IPS-18c (cell line): ENCODE results near the gene SLC6A5.
"Not testable (repeated sequence)": the region's sequence is repeated elsewhere in the genome, so short reads cannot be mapped to it uniquely, and the experiment has no call there.

Experiments
- H3K4me3 ChIP-seq: 2 replicates; pipeline ENCODE4 v1.7.0; 2013; ENCODE audit warnings: low read depth, mild to moderate bottlenecking, low read length, moderate library complexity; ENCODE audit not compliant: insufficient read depth
- H3K9me3 ChIP-seq: one replicate; pipeline ENCODE4 v1.6.1; 2013; ENCODE audit warnings: mild to moderate bottlenecking, low read length, moderate library complexity; ENCODE audit not compliant: control insufficient read depth, insufficient read depth

The SLC6A5 gene

GRCh38 chr11:20599221-20600019 lies at the start of gene SLC6A5:
Gene SLC6A5, plus strand, starts transcription at chr11:20599608. Its CDS starts 65 bp downstream, at chr11:20599673.
- Histone ChIP-seq H3K9me3 (peaks cover 2% of the 10 kb centered on the region), H3K4me3 (peak within 1 kb of the TSS; percentile 17; the same call in 1 of the 2 replicates)

DNA sequence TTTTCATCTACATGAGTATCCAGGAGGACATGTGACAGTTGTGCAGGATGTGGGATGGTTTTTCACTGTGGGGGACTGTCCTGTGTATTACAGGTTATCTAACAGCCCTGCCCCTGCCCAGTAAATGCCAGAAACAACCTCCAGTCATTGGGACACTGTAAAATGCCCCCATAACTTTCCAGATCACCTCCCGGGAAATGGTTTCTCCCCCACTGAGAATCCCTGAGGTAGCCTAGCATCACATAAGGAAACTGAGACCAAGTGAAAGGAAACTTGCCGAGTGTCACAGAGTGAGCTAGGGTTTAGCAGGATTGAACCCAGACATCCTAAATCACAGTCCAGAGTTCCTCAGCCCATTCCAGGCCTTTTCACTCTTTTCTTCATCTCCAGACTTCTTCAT lies 48.3 kb upstream of the SLC6A5 start:
- no peaks in the 10 kb centered on the region for H3K9me3 ChIP-seq

GRCh38 chr11:20555783-20556182 lies 43.6 kb upstream of the SLC6A5 start:
- Histone ChIP-seq H3K9me3 (no peaks in the 10 kb centered on the region), H3K4me3 (no peak overlapping the region)

More for the DNA sequence above, 48.3 kb upstream of the SLC6A5 start:
- no peak overlapping the region for H3K4me3 ChIP-seq

DNA sequence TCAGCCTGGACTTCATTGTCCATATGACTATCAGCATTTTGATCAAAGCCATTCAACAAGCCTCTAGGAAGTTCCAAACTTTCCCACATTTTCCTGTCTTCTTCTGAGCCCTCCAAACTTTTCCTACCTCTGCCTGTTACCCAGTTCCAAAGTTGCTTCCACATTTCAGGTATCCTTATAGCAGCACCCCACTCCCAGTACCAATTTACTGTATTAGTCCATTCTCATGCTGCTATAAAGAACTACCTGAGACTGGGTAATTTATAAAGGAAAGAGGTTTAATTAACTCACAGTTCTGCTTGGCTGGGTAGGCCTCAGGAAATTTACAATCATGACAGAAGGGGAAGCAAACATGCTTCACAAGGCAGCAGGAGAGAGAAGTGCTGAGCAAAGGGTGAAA lies 43.0 kb upstream of the SLC6A5 start:
- H3K9me3 ChIP-seq, H3K4me3 ChIP-seq: not testable (repeated sequence)

DNA sequence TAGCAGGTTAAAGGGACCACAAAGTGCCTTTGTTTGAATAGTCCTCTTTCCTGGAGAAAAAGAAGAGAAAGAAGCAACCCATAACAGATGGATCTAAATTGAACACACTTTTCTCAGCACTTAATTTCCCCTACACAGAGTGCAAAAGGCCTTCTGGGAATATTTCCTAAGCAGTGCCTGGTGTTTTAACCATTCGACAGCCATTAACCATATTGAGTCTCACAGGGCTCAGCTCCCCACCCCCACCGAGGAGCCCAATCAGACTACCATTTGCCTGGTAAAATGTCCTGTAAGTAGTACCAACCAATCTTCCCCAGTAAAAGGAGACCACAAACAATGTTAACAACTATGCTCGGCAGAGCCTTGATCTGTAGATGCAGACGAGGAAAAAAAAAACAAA lies 40.7 kb upstream of the SLC6A5 start:
- Histone ChIP-seq H3K4me3 (no peak overlapping the region), H3K9me3 (no peaks in the 10 kb centered on the region)

GRCh38 chr11:20559523-20560300 lies 39.7 kb upstream of the SLC6A5 start:
- H3K4me3 ChIP-seq, result no peak overlapping the region
- no peaks in the 10 kb centered on the region for H3K9me3 ChIP-seq

GRCh38 chr11:20561915-20562314 lies 37.5 kb upstream of the SLC6A5 start:
- no peaks in the 10 kb centered on the region for H3K9me3 ChIP-seq
- no peak overlapping the region for H3K4me3 ChIP-seq

DNA sequence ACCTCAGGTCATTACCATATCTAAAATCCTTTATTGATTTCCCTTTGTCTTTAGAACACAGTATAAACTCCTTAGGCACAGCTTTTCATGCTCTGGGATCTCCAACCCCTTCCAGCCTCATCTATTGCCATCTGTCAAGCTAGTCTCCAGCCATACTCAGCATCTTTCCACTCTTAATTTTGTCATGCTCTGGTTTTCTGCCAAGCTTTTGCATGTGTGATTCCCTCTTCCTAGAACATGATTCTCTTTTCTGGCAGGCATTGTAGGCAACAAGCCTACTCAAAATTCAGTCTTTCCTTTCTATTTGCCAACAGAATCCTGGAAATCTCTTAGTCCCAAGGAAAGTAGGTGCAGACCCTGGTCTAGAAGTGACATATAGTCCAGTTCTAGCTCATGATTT lies 35.5 kb upstream of the SLC6A5 start:
- no peaks in the 10 kb centered on the region for H3K9me3 ChIP-seq

GRCh38 chr11:20564846-20565635 lies 34.4 kb upstream of the SLC6A5 start:
- Histone ChIP-seq H3K9me3 (no peaks in the 10 kb centered on the region), H3K4me3 (no peak overlapping the region)

More for the DNA sequence above, 35.5 kb upstream of the SLC6A5 start:
- no peak overlapping the region for H3K4me3 ChIP-seq

DNA sequence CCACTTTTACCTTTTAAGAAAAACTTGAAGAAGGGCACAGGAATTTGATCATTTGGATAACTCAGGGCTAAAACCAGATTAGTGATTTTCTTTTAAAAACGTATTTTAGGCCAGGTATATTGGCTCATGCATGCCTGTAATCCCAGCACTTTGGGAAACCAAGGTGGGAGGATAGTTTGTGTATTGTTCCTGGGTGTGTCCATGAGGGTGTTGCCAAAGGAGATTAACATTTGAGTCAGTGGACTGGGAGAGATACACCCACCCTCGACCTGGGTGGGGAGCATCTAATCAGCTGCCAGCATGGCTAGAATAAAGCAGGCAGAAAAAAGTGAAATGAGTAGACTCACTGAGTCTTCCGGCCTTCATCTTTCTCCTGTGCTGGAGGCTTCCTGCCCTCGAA lies 33.3 kb upstream of the SLC6A5 start:
- H3K4me3 ChIP-seq, H3K9me3 ChIP-seq: not testable (repeated sequence)

DNA sequence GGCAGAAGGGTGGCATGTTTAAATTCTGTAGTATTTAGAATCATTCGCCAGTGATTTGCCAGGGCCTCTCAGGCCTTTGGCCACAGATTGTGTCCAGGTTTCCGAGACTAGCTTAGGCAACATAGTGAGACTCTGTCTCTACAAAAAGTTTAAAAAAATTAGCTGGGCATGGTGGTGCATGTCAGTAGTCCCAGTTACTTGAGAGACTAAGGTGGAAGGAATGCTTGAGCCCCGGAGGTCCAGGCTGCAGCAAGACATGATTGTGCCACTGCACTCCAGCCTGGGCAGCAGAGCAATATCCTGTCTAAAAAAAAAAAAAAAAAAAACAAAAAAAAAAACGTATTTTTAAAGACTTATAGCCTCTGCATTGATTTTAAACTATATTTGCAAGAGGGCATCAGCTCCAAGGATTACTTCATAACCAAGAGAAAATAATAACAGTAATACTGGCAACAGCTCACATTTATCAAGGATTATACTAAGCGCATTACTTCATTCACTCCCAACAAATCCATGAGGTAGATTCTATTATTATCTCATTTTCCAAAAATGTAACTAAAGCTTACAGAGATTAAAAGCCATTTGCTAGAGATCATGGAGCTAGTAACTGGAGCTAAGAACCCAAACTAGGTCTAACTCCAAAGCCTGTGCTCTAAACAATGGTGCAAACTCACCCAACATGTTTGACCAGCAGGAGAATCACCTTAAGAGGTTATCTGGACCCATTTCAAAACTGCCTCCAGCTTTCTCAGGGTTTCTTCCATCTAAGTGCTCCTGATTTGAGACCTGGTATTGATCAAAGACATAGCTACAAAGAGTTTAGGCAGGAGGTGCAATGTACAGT lies 32.6 kb upstream of the SLC6A5 start:
- Histone ChIP-seq H3K9me3 (no peaks in the 10 kb centered on the region), H3K4me3 (no peak overlapping the region)

- not testable (repeated sequence) for H3K4me3 ChIP-seq
Measured at GRCh38 chr11:20579725-20580124, 19.7 kb upstream of the SLC6A5 start.

GRCh38 chr11:20583201-20583600 lies 16.2 kb upstream of the SLC6A5 start:
- Histone ChIP-seq H3K9me3 (peaks cover 4% of the 10 kb centered on the region), H3K4me3 (no peak overlapping the region)

More at GRCh38 chr11:20579725-20580124, 19.7 kb upstream of the SLC6A5 start:
- not testable (repeated sequence) for H3K9me3 ChIP-seq

GRCh38 chr11:20584093-20584774 lies 15.2 kb upstream of the SLC6A5 start:
- H3K9me3 ChIP-seq, result peaks cover 4% of the 10 kb centered on the region
- H3K4me3 ChIP-seq, result no peak overlapping the region

- H3K9me3 ChIP-seq, result peaks cover 1% of the 10 kb centered on the region
Measured at GRCh38 chr11:20589796-20590195, 9.6 kb upstream of the SLC6A5 start.

DNA sequence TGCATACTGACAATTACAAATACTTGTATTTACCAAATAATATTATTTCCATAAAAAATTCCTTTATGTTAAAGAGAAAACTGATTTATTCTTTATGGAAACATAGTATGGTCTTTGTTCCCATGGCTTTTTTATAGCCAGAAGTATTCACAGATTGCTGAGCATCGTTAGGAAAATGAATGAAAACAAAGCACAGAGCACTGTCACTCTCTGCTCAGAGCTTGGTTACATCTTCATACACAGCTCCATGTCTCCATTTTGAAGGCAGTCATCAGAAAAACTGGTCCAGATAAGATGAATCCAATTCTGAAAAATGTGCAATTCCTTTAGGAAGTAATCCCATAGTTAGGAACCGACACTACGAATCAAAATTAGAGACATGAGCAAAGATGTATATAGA lies 9.0 kb upstream of the SLC6A5 start:
- Histone ChIP-seq H3K9me3 (no peaks in the 10 kb centered on the region), H3K4me3 (no peak overlapping the region)

More at GRCh38 chr11:20589796-20590195, 9.6 kb upstream of the SLC6A5 start:
- H3K4me3 ChIP-seq, result no peak overlapping the region
